Upper lobe of left lung (tissue), 6 donors: ENCODE results near the gene ACTRT2. TPM values are rescaled to one million over a fixed set of nuclear protein-coding genes. Genes with fewer than 3 reads are reported as not detected.
A peak's percentile ranks its signal among the peaks of the same experiment; 100 is the strongest.

Experiments
- ATAC-seq, 2 donors: fragments of 200-7000 bp; cut with Tn5 transposase; one replicate each; pipeline ENCODE4 v1.9.1; 2022; ENCODE audit warnings: mild to moderate bottlenecking in 2 of 2, moderate library complexity in 2 of 2; ENCODE audit not compliant: low FRiP score in 2 of 2
- DNase-seq, 2 donors: peaks; one replicate each; pipeline ENCODE4 v3.0.0-alpha.2; 2019 to 2020
- H3K27ac ChIP-seq, 4 donors: fragments of 200-600 bp; sonication (generic); one replicate each; pipeline ENCODE4 v1.5.1; 2016 to 2019
- H3K27me3 ChIP-seq, 4 donors: fragments of 200-600 bp; sonication (generic); one replicate each; pipeline ENCODE4 v1.5.1; 2017 to 2019
- H3K36me3 ChIP-seq, 4 donors: fragments of 200-600 bp; sonication (generic); one replicate each; pipeline ENCODE4 v1.5.1; 2016 to 2019
- H3K4me1 ChIP-seq, 4 donors: fragments of 200-600 bp; sonication (generic); one replicate each; pipeline ENCODE4 v1.5.1; 2018 to 2019
- H3K4me3 ChIP-seq, 4 donors: fragments of 200-600 bp; sonication (generic); one replicate each; pipeline ENCODE4 v1.5.1; 2017 to 2019; ENCODE audit warnings: mild to moderate bottlenecking in 2 of 4, moderate library complexity in 1 of 4
- H3K9me3 ChIP-seq, 4 donors: fragments of 200-600 bp; sonication (generic); one replicate each; pipeline ENCODE4 v1.5.1; 2018 to 2019
- CTCF ChIP-seq, 6 experiments: fragments of 450-650 bp in 4 of 6; fragments of 200-600 bp in 2 of 6; sonication (generic) in 2 of 6; IDR thresholded peaks; one replicate each; pipeline ENCODE4 v1.5.1; 2016 to 2019; ENCODE audit warnings: antibody characterized with exemption in 6 of 6
- EP300 ChIP-seq, 4 donors: sonication (generic); formaldehyde crosslinking; IDR thresholded peaks; one replicate each; pipeline ENCODE4 v1.5.1; 2017; ENCODE audit warnings: antibody characterized with exemption in 4 of 4, control low read depth in 2 of 4
- POLR2A ChIP-seq, 4 donors: fragments of 450-650 bp; IDR thresholded peaks; one replicate each; pipeline ENCODE4 v1.5.1; 2016 to 2017; ENCODE audit warnings: antibody characterized with exemption in 4 of 4, mild to moderate bottlenecking in 2 of 4
- POLR2AphosphoS5 ChIP-seq, 2 donors: sonication (generic); formaldehyde crosslinking; IDR thresholded peaks; one replicate each; pipeline ENCODE4 v1.5.1; 2017; ENCODE audit warnings: antibody characterized with exemption in 2 of 2
- WGBS, 2 donors: methylation state at CpG; one replicate each; pipeline ENCODE4 v1.1.5; 2017 to 2018; 5-methylcytosine and 5-hydroxymethylcytosine counted together
- total RNA-seq, 6 donors: library from RNA; depleted of rRNA in 4 of 6; stranded (reverse); fragments of >200 nt in 4 of 6; gene quantifications; one replicate each; pipeline versions ENCODE4 v1.1.0 to v1.2.1, GENCODE V29; 2016 to 2021
- donor health status: DM: no; HTN: no; CAD: no; lungs with moderate emphysema.
- donor health status: DM: no; HTN: yes; CAD: no; lungs with severe emphysema.

Gene ACTRT2
- total RNA-seq, 6 donors from 2014 or later, result not detected

GRCh38 chr1:3033040-3033789, 11.9 kb downstream of the ACTRT2 start:
- DNase-seq (peak in 1 of 2 donors; percentile 52), ATAC-seq (no peak)
- Histone ChIP-seq H3K9me3 (no peaks in the 10 kb centered on the region), H3K27me3 (peaks cover 0 to 7% (median 0%) of the 10 kb centered on the region in 4 donors), H3K27ac (no peak overlapping the region), H3K4me3 (no peak overlapping the region), H3K4me1 (no peaks in the 10 kb centered on the region), H3K36me3 (no peaks in the 10 kb centered on the region)
- no peak for TF ChIP-seq EP300 (IDR thresholded peaks at IDR 0.05)
- no peak for TF ChIP-seq POLR2A (IDR thresholded peaks at IDR 0.05)
- TF ChIP-seq POLR2AphosphoS5 (IDR thresholded peaks at IDR 0.05), result no peak
- no peak for TF ChIP-seq CTCF (IDR thresholded peaks at IDR 0.05)
- WGBS, 2 donors, result 75 to 83% methylated on average over 23 to 25 of the region's 25 CpGs

GRCh38 chr1:3033790-3034090, 12.5 kb downstream of the ACTRT2 start:
- TF ChIP-seq CTCF (IDR thresholded peaks at IDR 0.05), result no peak
- TF ChIP-seq POLR2AphosphoS5 (IDR thresholded peaks at IDR 0.05), result no peak
- TF ChIP-seq POLR2A (IDR thresholded peaks at IDR 0.05), result no peak
- Histone ChIP-seq H3K4me1 (no peaks in the 10 kb centered on the region), H3K9me3 (no peaks in the 10 kb centered on the region), H3K36me3 (no peaks in the 10 kb centered on the region), H3K27me3 (peaks cover 0 to 6% (median 0%) of the 10 kb centered on the region in 4 donors), H3K27ac (no peak overlapping the region), H3K4me3 (no peak overlapping the region)
- no peak for DNase-seq
- no peak for ATAC-seq
- 68 to 100% methylated on average over 1 to 4 of the region's 4 CpGs for WGBS, 2 donors

GRCh38 chr1:3034162-3034561, 12.9 kb downstream of the ACTRT2 start:
- Histone ChIP-seq H3K4me1 (no peaks in the 10 kb centered on the region), H3K27me3 (peaks cover 0 to 3% (median 0%) of the 10 kb centered on the region in 4 donors), H3K9me3 (no peaks in the 10 kb centered on the region), H3K36me3 (no peaks in the 10 kb centered on the region), H3K27ac (no peak overlapping the region), H3K4me3 (no peak overlapping the region)
- 82 to 84% methylated on average over 7 of the region's 7 CpGs for WGBS, 2 donors
- no peak for TF ChIP-seq POLR2A (IDR thresholded peaks at IDR 0.05)
- no peak for TF ChIP-seq EP300 (IDR thresholded peaks at IDR 0.05)
- no peak for TF ChIP-seq POLR2AphosphoS5 (IDR thresholded peaks at IDR 0.05)
- TF ChIP-seq CTCF (IDR thresholded peaks at IDR 0.05), result no peak
- no peak for ATAC-seq
- DNase-seq, result no peak

GRCh38 chr1:3034728-3035562, 13.7 kb downstream of the ACTRT2 start:
- TF ChIP-seq EP300 (IDR thresholded peaks at IDR 0.05), result no peak
- TF ChIP-seq POLR2A (IDR thresholded peaks at IDR 0.05), result no peak
- no peak for TF ChIP-seq POLR2AphosphoS5 (IDR thresholded peaks at IDR 0.05)
- no peak for TF ChIP-seq CTCF (IDR thresholded peaks at IDR 0.05)
- WGBS, 2 donors, result 73 to 75% methylated on average over 13 to 14 of the region's 14 CpGs
- Histone ChIP-seq H3K27ac (no peak overlapping the region), H3K36me3 (no peaks in the 10 kb centered on the region), H3K9me3 (no peaks in the 10 kb centered on the region), H3K27me3 (no peaks in the 10 kb centered on the region), H3K4me3 (no peak overlapping the region), H3K4me1 (no peaks in the 10 kb centered on the region)
- DNase-seq, result peak in 1 of 2 donors; percentile 32
- ATAC-seq, result no peak
